HG03135 (cell line): ENCODE measurements around the gene ACOT12.
"Not testable (repeated sequence)": the region's sequence is repeated elsewhere in the genome, so short reads cannot be mapped to it uniquely, and the experiment has no call there.

Experiments used
- ATAC-seq: cut with Tn5 transposase; IDR thresholded peaks from one replicate; pipeline ENCODE4 v1.9.1; 2021; ENCODE audit warnings: mild to moderate bottlenecking, moderate library complexity; ENCODE audit not compliant: unreplicated experiment

Gene ACOT12

DNA sequence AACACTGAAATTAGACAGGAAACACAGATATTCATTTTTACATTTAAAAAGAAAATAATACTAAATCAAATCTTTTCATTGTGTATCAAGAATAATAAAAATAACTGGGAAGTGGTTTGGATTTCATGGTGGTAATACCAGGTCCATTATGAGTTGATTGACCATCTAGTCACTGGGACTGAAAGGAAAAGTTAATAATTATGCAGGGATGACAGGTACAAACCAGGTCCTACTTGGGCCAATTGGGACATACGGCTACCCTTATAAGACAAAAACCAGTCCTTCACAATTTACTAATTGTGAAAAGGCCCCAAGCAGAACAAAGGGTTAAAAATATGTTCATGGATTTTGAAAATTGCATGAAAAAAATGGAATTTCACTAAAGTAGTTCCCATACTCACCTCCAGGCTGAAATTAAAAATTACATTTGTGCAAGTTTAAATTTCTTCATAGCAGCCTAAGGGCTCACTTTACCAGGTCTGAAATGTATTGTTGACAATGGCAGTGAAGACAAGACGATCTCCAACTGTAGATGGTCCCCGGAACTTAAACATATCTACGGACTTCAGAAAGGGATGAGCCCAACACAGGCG is 48.4 kb downstream of the ACOT12 start:
- no peak for ATAC-seq

DNA sequence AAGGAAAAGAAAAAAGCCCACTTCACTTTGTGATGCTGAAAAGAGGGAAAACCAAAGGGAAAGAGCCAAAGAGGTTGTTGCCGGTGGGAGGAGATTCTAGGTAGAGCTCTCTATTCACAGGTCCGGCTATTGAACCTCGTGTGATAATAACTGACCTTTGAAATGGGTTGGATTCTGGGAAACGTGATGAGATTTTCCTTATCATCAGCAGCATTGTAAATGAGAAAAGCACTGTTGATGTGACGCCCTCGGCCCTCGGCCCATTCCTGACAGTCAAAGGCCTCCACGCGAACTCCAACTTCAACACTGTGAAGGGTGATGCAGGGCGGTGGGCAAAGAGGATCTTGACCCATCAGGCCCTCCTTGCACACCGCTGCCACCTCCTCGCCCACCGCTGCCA is 49.2 kb downstream of the ACOT12 start:
- ATAC-seq: no peak

DNA sequence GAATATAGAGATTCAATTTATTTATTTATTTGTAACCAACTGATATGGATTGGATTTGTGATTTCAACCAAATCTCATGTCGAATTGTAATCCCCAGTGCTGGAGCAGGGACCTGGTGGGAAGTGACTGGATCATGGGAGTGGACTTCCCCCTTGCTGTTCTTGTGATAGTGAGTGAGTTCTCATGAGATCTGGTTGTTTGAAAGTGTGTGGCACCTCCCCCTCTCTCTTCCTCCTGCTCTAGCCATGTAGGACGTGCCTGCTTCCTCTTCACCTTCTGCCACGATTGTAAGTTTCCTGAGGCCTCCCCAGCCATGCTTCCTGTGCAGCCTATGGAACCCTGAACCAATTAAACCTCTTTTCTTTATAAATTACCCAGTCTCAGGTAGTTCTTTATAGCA is 55.7 kb downstream of the ACOT12 start:
- ATAC-seq: not testable (repeated sequence)

DNA sequence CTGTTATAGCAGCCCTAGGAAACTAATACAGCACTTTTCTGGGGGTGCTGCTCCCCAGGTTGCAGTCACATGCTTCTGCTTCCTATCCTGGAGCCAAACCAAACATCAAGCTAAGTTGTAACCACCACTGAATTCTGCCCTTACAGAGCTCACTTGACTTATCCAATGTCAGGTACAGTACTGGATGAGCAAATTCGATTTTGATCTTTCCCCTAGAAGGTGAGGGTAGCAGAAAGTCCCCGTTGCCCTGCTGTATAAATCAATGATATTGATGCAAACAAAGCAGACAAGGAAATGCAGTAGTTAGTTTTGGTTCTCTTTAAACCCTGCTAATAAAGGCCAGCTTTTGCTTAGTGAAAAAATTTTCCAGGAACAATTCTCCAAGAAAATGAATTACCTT is 56.1 kb downstream of the ACOT12 start:
- ATAC-seq: no peak

DNA sequence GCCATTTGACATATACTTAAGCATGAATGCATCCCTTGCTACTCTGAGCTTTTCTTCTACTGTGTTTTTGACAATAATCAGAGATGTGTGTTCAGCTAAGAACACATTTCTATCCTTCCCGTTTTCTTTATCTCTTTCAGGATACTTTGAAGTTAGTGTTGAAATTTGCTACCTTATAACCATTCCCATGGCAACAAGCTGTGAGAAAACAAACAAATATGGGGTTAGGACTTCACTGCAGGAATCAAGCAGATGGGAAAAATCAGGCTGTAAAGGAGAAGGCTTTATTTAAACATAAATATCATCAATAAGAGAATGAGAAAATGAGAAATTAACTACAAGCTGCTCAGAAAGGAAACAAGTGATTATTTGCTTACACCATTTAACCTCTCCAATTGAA is 57.4 kb downstream of the ACOT12 start:
- ATAC-seq: no peak

DNA sequence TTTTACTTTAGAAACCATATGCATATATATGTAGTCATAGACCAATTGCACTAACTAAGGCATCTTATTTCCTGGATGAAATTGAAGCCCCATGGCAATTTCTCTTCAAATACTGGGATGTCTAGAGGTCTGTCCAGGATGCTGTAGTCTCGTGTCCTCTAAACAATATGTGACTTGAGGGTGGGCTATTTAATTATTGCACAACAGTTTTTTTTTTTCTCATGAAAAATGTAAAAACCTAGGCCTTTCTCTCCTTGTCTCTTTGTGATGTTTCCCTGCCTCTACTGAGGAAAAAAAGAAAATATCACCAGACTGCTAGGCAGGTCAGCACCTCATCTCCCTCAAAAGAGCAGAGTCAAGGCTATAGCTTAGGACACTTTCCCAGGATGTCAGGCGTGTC is 58.0 kb downstream of the ACOT12 start:
- ATAC-seq: no peak

DNA sequence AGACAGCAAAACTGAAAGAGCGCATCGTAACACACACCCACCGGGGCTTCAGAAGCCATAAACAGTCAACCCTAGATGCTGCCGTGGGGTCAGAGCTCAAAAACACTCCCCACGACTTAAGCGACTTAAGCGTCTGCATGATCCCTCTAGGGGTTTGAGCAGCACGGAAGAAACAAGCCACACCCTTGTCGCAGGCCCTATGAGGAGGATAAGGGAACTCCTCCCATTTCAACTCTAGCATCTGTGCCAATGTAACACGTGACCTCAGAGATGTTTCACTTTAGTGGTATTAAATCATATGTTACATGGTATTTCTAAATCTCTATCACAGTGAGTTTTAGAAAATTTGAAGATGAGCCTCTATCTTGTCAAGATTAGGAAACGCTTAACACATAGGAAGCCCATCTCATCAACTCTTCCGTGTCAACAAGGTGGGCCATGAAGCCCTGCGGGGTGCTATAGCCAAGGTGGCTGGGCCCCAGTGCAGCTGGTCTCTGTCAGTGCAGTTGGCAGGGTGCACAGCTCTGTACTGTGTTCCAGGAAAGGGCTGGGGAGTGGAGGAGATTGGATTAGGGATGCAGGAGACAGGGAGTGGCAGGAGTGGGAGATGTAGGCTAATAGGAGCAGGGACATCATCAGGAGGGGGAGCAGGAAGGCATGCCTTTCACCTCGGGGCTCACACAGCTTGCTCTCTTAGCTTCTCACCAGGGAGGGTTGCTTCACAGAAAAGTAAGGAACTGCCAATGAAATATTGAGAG is 59.5 kb downstream of the ACOT12 start:
- ATAC-seq: no peak

DNA sequence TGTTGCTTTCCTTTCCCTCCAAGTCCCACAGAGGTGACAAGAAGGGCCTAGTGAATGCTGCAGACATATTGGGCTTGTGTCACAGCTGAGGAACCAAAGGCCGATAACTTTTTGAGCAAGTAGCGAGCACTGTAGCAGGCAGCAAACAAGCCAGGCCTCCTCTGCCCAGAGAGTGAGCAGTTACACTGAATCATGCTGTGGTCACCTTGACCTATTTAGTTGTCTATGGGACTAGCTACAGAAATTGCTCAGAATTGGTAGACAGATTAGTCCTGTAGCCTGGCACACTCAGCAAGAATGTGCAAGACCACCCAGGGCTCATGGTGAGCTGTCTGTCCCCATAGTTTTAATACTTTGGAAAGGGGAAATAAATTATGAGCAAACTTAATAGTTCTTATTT is 67.4 kb downstream of the ACOT12 start:
- no peak for ATAC-seq

DNA sequence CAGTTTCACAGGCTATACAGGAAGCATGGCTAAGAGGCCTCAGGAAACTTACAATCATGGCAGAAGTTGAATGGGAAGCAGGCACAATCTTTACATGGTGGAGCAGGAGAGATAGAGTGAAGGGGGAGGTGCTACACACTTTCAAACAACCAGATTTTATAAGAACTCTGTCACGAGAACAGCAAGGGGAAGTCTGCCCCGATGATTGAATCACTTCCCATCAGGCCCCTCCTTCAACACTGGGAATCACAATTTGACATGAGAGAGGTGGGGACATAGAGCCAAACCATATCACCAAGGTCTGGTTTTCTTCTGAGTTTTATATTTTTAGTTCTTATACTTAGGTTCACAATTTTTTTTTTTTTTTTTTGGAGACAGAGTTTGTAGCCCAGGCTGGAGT is 76.4 kb downstream of the ACOT12 start:
- ATAC-seq: no peak

DNA sequence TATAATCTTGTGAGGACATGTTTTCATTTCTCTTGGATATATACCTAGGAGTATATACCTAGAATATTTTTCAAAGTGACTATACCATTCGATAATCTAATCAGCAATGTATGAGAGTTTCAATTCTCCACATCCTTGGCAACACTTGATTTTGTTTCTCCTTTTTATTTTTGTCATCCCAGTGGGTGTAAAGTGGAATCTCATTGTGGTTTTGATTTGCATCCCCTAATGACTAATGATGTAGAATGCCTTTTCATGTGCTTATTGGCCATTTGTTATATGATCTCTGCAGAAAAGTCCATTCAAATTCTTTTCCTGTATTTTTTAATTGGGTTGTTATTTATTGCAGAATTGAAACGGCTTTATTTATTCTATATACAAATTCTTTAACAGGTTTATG is 77.4 kb downstream of the ACOT12 start:
- no peak for ATAC-seq

DNA sequence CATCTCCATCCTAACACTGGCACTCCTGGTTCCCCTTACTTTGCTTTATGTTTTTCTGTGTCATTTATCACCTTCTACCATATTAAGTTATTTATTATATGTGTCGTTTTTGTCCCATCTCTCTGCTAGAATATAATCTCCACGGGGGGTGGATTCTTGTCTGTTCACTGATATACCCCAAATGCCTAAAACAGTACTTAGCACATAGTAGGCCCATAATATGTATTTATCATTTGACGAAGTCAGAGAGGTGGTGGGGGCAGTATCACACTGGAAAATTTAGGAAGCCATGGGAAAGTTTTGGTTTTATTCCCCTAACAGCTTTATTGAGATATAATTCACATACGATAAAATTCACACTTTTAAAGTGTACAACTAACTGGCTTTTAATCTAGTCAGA is 78.1 kb downstream of the ACOT12 start:
- no peak for ATAC-seq

DNA sequence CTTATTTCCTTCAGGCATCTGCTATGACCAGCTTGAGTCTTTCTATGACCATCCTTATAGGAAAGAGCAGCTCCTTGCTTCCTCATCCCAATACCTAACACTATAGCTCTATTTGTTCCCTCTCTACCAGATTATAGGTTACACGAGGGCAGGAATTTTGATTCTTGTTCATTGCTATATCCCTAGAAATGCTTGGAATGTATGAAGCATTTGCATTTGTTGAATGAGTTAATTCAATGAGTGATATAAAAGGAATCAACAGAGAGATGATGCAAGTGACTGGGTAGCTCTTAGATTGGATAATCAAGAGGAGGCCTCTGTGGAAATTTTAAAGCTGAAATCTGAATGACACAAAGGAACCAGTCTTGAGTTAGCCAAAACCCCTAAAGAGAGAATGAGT is 78.6 kb downstream of the ACOT12 start:
- ATAC-seq: no peak

DNA sequence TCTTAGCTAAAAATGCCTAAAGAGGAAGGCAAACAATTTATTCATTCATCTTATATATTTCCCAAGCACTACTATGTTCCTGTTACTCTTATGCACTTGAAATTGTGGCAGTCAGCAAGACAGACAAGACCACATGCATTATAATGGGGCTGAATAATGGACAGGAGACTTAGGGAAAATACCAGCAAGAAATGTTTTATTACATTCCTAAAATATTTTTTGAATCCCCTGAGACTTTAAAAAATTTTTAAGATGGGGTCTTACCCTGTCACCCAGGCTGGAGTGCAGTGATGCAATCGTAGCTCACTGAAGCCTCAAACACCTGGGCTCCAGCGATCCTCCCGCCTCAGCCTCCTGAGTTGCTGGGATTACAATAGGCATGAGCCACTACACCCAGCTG is 79.4 kb downstream of the ACOT12 start:
- ATAC-seq: no peak

DNA sequence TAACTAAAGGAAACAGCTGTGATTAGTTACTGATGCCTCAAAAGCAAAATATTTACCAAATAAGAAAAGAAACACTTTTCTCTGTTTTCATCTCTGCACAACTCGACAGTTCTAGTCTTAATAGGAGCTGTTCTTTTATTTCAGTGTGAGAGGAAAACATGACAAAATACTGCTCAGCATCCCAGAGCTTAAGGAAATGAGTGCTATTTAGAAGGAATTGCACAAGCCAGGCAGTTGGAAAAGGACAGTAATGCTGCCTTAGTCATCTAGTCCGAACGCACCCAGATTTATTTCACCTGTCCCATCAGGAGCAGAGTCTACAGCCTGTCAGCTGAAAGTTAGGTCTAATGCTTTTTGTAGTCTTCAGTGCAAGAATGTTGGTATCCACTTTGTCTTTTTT is 80.2 kb downstream of the ACOT12 start:
- no peak for ATAC-seq

DNA sequence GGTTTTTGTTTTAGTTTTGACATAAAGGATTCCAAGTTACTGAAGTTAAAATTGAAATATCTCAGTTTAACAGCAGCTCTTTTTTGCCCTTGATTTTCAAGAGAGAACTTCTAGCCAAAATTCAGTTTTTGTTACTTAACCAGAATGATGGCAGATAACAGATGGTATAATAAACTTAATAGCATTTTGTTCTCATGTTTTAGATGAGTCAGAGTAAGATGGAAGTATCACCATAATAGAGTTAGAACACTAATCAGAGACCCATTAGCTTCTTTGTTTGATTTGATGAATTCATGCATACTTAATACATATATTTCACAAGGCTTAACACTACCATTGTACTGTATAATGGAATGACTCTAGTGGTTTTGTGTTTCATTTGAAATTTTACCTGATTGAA is 80.7 kb downstream of the ACOT12 start:
- no peak for ATAC-seq

DNA sequence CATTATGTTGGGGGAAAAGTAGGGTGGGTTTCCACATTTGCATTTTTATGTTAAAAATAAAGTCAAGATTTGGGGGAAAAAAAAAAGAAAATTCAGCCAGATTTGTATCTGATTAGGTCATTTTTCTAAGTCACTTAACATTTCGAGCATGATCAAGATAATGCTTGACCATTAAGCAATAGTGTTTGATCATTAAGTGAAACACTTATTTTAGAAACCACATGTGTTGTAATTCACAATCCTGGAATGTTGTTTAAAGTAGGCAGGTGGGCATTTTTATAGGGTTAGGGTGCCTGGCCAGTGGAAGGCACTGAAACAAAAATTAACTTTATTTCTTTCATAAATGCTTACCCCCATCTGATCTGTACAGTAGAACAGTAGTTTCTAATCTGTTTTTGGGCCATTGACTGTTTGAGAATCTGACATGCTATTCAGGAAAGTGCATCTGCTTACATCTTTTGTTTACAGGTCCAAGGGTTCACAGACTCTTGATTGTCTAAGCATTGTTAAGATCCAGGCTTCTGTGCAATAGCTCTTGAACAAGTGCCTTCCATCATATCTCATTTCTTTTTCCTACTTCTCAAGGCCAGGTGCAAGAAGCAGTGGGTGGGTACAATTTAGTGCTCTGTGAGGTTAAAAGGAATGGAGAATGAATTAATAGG is 83.4 kb downstream of the ACOT12 start:
- ATAC-seq: no peak

DNA sequence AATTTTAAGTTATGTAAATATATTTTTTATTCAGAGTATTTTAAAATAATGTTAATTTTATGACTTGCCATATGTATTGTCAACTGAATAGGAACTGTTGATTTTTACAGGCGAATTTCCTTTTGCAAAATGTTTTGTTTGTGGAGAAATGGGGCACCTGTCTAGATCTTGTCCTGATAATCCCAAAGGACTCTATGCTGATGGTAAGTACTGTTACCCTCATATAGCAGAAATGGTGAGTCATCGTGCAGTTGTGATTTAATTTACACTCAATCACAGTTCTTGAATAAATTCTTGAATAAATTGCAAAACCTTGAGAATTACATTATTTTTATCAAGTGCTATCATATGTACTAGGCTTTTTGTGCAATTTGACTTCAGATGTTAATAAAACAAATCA is 85.1 kb downstream of the ACOT12 start:
- ATAC-seq: no peak

DNA sequence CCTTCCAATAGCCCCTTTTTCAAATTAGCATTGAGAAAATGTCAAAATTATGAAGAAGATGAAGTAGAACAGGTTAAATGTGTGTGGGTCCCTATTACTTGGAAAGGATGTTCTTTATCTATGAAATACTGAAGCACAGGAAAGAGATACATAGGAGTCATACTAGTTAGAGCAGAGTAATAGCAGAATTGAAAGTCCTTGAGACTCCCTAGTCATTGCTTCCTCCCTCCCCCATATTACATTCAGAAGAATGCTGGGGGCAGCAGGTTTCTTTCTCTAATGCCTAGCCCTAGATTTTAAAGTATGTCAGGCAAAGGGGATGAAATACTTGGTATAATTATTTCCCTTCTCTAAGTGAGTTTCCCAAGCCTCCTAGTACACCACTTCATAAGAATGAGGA is 88.1 kb downstream of the ACOT12 start:
- ATAC-seq: no peak

DNA sequence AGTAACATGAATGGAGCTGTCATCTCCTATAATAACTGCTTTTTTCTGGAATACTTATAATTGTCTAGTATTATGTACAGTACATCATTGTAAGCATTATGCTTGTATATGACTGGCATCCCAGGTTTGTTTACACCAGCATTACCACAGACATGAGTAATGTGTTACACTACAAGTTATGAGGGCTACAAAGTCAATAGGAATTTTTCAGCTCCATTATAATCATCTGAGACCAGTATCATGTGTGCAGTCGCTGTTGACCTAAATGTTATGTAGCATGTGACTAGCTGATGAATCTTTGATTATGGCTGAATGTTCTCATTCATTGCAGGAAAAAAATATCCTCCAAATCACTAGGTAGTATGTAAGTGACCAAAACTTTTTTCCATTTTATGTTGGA is 90.4 kb downstream of the ACOT12 start:
- ATAC-seq: no peak

DNA sequence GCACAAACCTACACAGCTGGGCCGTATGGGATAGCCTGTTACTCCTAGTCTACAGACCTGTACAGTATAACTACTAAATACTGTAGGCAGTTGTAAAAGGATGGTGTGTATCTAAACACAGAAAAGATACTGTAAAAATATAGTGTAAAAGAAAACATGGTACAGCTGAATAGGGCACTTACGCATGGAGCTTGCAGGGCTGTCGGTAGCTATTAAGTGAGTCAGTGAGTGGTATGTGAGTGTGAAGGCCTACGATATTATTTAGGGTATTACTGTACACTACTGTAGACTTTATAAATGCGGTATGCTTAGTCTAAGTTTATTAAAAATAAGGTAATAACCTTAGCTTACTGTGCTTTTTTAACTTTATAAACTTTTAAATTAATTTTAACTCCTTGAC is 91.3 kb downstream of the ACOT12 start:
- ATAC-seq: no peak

DNA sequence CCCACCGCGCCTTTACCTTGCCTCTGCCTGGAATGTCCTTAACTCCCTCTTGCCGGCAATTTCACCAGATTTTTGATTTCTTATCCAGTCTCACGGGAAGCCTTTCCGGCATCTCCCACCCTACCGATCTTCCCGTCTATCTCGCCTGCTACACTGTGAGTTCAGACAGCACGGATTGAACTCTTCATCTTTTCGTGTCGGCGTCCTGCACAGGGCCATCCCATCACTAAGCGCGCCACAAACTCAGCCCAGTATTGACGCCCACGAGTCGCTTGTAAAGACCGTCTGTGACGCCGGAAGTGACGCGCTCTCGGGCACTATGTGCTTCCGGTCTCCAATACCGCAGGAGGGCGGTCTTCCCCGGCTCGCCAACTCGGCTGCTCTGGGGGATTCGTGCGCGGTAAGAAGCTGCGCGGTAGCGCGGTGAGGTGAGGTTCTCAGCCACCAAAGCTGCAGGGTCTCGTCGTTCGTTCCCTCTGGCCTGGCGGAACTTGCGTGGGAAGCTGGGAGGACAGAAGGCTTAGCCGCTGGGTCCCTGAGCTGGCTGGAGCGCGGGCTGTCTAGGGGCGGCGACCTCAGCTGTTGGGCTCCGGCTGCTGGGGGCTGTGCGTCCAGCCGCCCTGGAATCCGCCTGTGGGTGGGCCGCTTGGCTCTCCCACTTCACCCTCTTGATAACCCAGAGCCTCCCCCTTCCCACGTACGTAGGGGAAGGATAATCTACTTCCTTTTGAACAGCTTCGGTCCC is 92.5 kb downstream of the ACOT12 start, which contains the start of gene ZCCHC9:
Gene ZCCHC9 (plus strand): TSS at position 317 of the 745 bp plus-strand sequence. CDS start 3,171 bp downstream, outside the sequence.
- peak; percentile 97 for ATAC-seq

DNA sequence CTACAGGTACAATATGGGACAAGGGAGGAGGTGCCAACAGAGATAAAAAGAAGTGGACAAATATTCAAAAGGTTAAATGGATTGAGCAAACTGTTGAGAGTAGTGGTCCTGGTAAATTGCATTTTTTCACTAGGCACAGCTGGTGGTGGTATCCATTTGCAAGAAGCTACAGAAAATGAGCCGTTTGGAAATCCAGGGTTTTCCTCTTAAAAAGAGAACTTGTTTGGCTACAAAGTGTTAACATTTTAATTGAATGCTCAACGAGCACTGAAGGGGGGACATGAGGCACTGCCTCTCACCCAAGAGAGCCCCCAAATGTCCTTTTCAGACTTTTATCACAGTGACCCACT is 93.0 kb downstream of the ACOT12 start:
- ATAC-seq: no peak
